ENCODE data around the gene GALNT10. TPM values are rescaled to one million over a fixed set of nuclear protein-coding genes. Genes with fewer than 3 reads are reported as not detected.

Gene GALNT10
- total RNA-seq, 1 donor: 46.5 TPM

DNA sequence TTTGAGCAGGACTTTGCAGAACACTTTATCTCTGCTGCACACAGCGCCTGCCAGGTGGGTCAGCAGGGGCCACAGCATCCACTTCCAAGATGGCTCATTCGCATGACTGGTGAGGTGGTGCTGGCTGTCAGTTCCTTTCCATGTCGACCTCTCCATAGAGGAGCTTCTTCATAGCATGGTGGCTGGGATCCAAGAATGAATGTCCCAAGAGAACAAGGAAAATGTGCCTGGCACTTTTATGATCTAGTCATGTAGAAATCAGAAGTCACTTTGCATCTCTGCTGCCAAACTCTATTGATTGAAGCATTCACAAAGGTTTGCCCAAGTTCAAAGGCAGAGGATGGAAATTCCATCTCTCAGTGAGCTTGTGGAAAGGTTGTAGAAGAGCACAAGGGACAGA, 85.0 kb downstream of the GALNT10 start:
- no peak overlapping the region for H3K4me3 ChIP-seq (ENCODE audit: low read depth, low read length)
- TF ChIP-seq CTCF (IDR thresholded peaks at IDR 0.05; ENCODE audit: insufficient read depth, low read length): no peak
- no peak for DNase-seq (ENCODE audit: low read depth)

DNA sequence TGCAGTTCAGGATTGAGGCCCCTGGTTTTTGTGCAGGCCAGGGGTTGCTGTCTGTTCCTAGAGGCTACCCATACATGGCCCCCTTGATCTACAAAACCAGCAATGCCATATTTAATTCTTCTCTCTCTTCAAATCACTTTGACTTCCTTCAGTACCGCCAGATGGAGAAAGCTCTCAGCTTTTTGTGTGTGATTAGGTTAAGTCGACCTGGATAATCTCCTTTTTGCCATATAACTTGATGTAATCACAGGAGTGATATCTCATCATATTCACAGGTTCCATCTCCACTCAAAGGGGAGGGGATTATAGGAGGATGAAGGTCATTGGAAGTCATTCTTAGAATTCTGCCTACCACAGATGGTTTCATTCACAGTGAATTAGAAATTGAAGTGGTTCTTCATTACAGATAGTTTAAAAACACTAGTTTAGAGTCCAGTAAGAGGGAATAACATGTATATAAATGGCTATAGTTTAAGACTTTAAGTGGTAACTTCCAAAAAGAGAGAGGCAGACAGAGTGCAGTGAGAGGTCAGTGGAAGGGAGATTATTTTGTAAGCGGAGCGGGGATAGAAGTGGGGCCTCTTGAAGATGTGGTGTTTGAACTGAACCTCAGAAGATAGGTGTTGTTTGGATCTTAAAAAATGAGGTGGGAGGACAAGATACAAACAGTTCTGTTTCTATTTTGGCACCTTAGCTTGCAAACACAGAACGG, 85.9 kb downstream of the GALNT10 start:
- no peak for DNase-seq (ENCODE audit: low read depth)
- no peak overlapping the region for H3K4me3 ChIP-seq (ENCODE audit: low read depth, low read length)
- no peak for TF ChIP-seq CTCF (IDR thresholded peaks at IDR 0.05; ENCODE audit: insufficient read depth, low read length)

GRCh38 chr5:154276973-154277331, 86.4 kb downstream of the GALNT10 start:
- peak; percentile 99 for DNase-seq (ENCODE audit: low read depth)
- TF ChIP-seq CTCF (IDR thresholded peaks at IDR 0.05; ENCODE audit: insufficient read depth, low read length): no peak
- no peak overlapping the region for H3K4me3 ChIP-seq (ENCODE audit: low read depth, low read length)

- no peak for TF ChIP-seq CTCF (IDR thresholded peaks at IDR 0.05; ENCODE audit: insufficient read depth, low read length)
- no peak for DNase-seq (ENCODE audit: low read depth)
These were observed 87.0 kb downstream of the GALNT10 start for GRCh38 chr5:154277499-154277898.

GRCh38 chr5:154278186-154278585, 87.7 kb downstream of the GALNT10 start:
- TF ChIP-seq CTCF (IDR thresholded peaks at IDR 0.05; ENCODE audit: insufficient read depth, low read length): no peak
- H3K4me3 ChIP-seq (ENCODE audit: low read depth, low read length): no peak overlapping the region
- DNase-seq (ENCODE audit: low read depth): no peak

More at GRCh38 chr5:154277499-154277898, 87.0 kb downstream of the GALNT10 start:
- peak overlapping the region; percentile 22 for H3K4me3 ChIP-seq (ENCODE audit: low read depth, low read length)

DNA sequence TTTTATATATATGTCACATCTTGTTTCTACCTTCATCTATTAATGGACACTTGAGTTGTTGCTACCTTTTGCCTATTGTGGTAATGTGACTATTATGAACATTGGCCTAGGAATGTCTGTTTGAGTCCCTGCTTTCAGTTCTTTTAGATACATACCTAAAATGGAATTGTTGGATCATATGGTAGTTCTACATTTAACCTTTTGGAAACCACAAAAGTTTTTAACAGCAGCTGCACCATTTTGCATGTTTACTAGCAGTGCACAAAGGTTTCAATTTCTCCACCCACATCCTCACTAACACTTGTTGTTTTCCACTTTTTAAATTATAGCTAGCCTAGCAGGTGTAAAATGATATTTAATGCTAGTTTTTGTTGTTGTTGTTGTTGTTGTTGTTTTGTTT, 88.4 kb downstream of the GALNT10 start:
- no peak for TF ChIP-seq CTCF (IDR thresholded peaks at IDR 0.05; ENCODE audit: insufficient read depth, low read length)
- H3K4me3 ChIP-seq (ENCODE audit: low read depth, low read length): no peak overlapping the region
- DNase-seq (ENCODE audit: low read depth): no peak

GRCh38 chr5:154284433-154284832, 93.9 kb downstream of the GALNT10 start:
- no peak for DNase-seq (ENCODE audit: low read depth)
- no peak for TF ChIP-seq CTCF (IDR thresholded peaks at IDR 0.05; ENCODE audit: insufficient read depth, low read length)
- H3K4me3 ChIP-seq (ENCODE audit: low read depth, low read length): no peak overlapping the region

Measured in fibroblast of the aortic adventitia (primary cell).